CD8-positive, alpha-beta memory T cell (primary cell): ENCODE data around the gene MVB12B. TPM values are rescaled to one million over a fixed set of nuclear protein-coding genes. Genes with fewer than 3 reads are reported as not detected.

Source experiments
- CTCF ChIA-PET: fragments of 350-600 bp; sonication (Branson Sonifier 250); formaldehyde crosslinking; loops from one replicate; lab custom pipeline; 2021; ENCODE audit warnings: antibody characterized with exemption; lab: Charles Lee
- POLR2A ChIA-PET: fragments of 350-600 bp; sonication (Branson Sonifier 250); formaldehyde crosslinking; loops from one replicate; lab custom pipeline; 2021; ENCODE audit warnings: antibody characterized with exemption; lab: Charles Lee
- DNase-seq, 5 donors: peaks; one replicate each; pipeline versions ENCODE4 v3.0.0 to v3.0.0-alpha.2; 2020 to 2022; ENCODE audit warnings: mixed read lengths in 1 of 5
- H3K27ac ChIP-seq: one replicate; pipeline ENCODE4 v1.7.0; 2013; ENCODE audit warnings: low read depth, mild to moderate bottlenecking, low read length, moderate library complexity
- H3K27me3 ChIP-seq: 2 replicates; pipeline ENCODE4 v1.7.0; 2013; ENCODE audit warnings: low read length, mild to moderate bottlenecking; ENCODE audit not compliant: insufficient read depth, poor library complexity, severe bottlenecking
- H3K36me3 ChIP-seq: 2 replicates; pipeline ENCODE4 v1.7.0; 2013; ENCODE audit warnings: mild to moderate bottlenecking, low read length, moderate library complexity; ENCODE audit not compliant: insufficient read depth
- H3K4me1 ChIP-seq: 2 replicates; pipeline ENCODE4 v1.7.0; 2013; ENCODE audit warnings: mild to moderate bottlenecking, low read length, moderate library complexity; ENCODE audit not compliant: insufficient read depth
- H3K4me3 ChIP-seq: 2 replicates; pipeline ENCODE4 v1.7.0; 2013; ENCODE audit warnings: mild to moderate bottlenecking, low read length
- H3K9me3 ChIP-seq: 2 replicates; pipeline ENCODE4 v1.7.0; 2013; ENCODE audit warnings: mild to moderate bottlenecking, low read length
- H3K27ac Mint-ChIP-seq, 8 donors: one replicate each; pipeline ENCODE4 v1.8.0; 2020 to 2021; ENCODE audit warnings: mixed read lengths in 8 of 8, mild to moderate bottlenecking in 6 of 8, inconsistent platforms in 3 of 8, moderate library complexity in 3 of 8
- H3K27me3 Mint-ChIP-seq, 2 donors: one replicate each; pipeline ENCODE4 v1.8.0; 2020 to 2021; ENCODE audit warnings: mixed read lengths in 2 of 2, mild to moderate bottlenecking in 1 of 2, moderate library complexity in 1 of 2
- H3K36me3 Mint-ChIP-seq, 3 donors: one replicate each; pipeline ENCODE4 v1.8.0; 2020 to 2021; ENCODE audit warnings: mixed read lengths in 3 of 3, inconsistent platforms in 1 of 3, mild to moderate bottlenecking in 1 of 3
- H3K4me1 Mint-ChIP-seq, 3 donors: one replicate each; pipeline ENCODE4 v1.8.0; 2020 to 2021; ENCODE audit warnings: mixed read lengths in 3 of 3, inconsistent platforms in 1 of 3, mild to moderate bottlenecking in 1 of 3
- H3K4me3 Mint-ChIP-seq, 7 donors: one replicate each; pipeline ENCODE4 v1.8.0; 2020 to 2021; ENCODE audit warnings: mixed read lengths in 7 of 7, mild to moderate bottlenecking in 6 of 7, moderate library complexity in 4 of 7, inconsistent platforms in 2 of 7
- H3K9me3 Mint-ChIP-seq, 5 donors: one replicate each; pipeline ENCODE4 v1.8.0; 2020 to 2022; ENCODE audit warnings: mixed read lengths in 5 of 5, mild to moderate bottlenecking in 3 of 5, moderate library complexity in 2 of 5, inconsistent platforms in 1 of 5
- polyA plus RNA-seq: library from polyadenylated mRNA; unstranded; fragments of 300-500 nt; fragmentation: Illumina TruSeq; gene quantifications from one replicate; pipeline ENCODE4 v1.2.3, GENCODE V29; 2021
- total RNA-seq, 2 experiments: library from RNA; stranded (reverse); gene quantifications; one replicate each; pipeline ENCODE4 v1.2.3, GENCODE V29; 2021

MVB12B gene
- total and polyA plus RNA-seq, 3 experiments from 2014 or later = 11.0 to 13.1 (median 12.7) TPM

GRCh38 chr9:126499005-126499910 is 172.6 kb downstream of the MVB12B start:
- H3K4me1 Mint-ChIP-seq = peaks cover 8 to 30% (median 12%) of the 10 kb centered on the region in 3 donors
- Histone ChIP-seq H3K27ac (no peak overlapping the region), H3K36me3 (no peaks in the 10 kb centered on the region), H3K4me1 (peaks cover 9% of the 10 kb centered on the region), H3K4me3 (peak overlapping the region; percentile 37), H3K9me3 (no peaks in the 10 kb centered on the region), H3K27me3 (peaks cover 5% of the 10 kb centered on the region)
- H3K27me3 Mint-ChIP-seq = peaks cover 0 to 4% of the 10 kb centered on the region in 2 donors
- H3K9me3 Mint-ChIP-seq = no peaks in the 10 kb centered on the region
- peak overlapping the region in 3 of 7 donors; percentile 20 to 46 (median 39) for H3K4me3 Mint-ChIP-seq
- peak; percentile 26 to 51 (median 38) for DNase-seq
- ChIA-PET CTCF (interaction anchor here (0.6 to 13.9 kb wide), 33 partner anchors 8 to 216 kb away, joined by 3 to 204 read pairs (median 3); no protein-coding TSS in a partner anchor), POLR2A (no interaction called here)
- peak overlapping the region in 6 of 8 donors; percentile 9 to 73 (median 64) for H3K27ac Mint-ChIP-seq
- peaks cover 0 to 49% (median 0%) of the 10 kb centered on the region in 3 donors for H3K36me3 Mint-ChIP-seq

GRCh38 chr9:126499911-126500599 is 173.4 kb downstream of the MVB12B start:
- Histone ChIP-seq H3K9me3 (no peaks in the 10 kb centered on the region), H3K36me3 (no peaks in the 10 kb centered on the region), H3K4me3 (no peak overlapping the region), H3K4me1 (peaks cover 9% of the 10 kb centered on the region), H3K27ac (no peak overlapping the region), H3K27me3 (peaks cover 5% of the 10 kb centered on the region)
- ChIA-PET CTCF (interaction anchor here (0.7 to 13.9 kb wide), 18 partner anchors 8 to 1092 kb away, joined by 3 to 204 read pairs (median 4); no protein-coding TSS in a partner anchor), POLR2A (no interaction called here)
- DNase-seq = peak in 1 of 5 donors; percentile 39
- Mint-ChIP-seq H3K36me3 (peaks cover 0 to 53% (median 0%) of the 10 kb centered on the region in 3 donors), H3K9me3 (no peaks in the 10 kb centered on the region), H3K4me1 (peaks cover 8 to 30% (median 12%) of the 10 kb centered on the region in 3 donors), H3K4me3 (peak overlapping the region in 1 of 7 donors; percentile 25), H3K27ac (peak overlapping the region in 1 of 8 donors; percentile 21), H3K27me3 (peaks cover 0 to 4% of the 10 kb centered on the region in 2 donors)

GRCh38 chr9:126500600-126501382 is 174.2 kb downstream of the MVB12B start:
- CTCF ChIA-PET = interaction anchor here (0.7 to 13.9 kb wide), 13 partner anchors 8 to 1093 kb away, joined by 3 to 204 read pairs (median 5); no protein-coding TSS in a partner anchor
- H3K36me3 ChIP-seq = no peaks in the 10 kb centered on the region
- H3K27me3 ChIP-seq = peaks cover 5% of the 10 kb centered on the region
- H3K4me1 ChIP-seq = peaks cover 9% of the 10 kb centered on the region
- POLR2A ChIA-PET = no interaction called here
- peak; percentile 51 to 69 (median 54) for DNase-seq
- H3K36me3 Mint-ChIP-seq = peaks cover 0 to 53% (median 0%) of the 10 kb centered on the region in 3 donors
- H3K4me3 ChIP-seq = no peak overlapping the region
- H3K4me1 Mint-ChIP-seq = peaks cover 8 to 30% (median 12%) of the 10 kb centered on the region in 3 donors
- H3K27ac Mint-ChIP-seq = peak overlapping the region in 1 of 8 donors; percentile 68
- H3K27ac ChIP-seq = no peak overlapping the region
- H3K4me3 Mint-ChIP-seq = peak overlapping the region in 3 of 7 donors; percentile 21 to 41 (median 41)
- H3K9me3 ChIP-seq = no peaks in the 10 kb centered on the region
- peaks cover 0 to 2% of the 10 kb centered on the region in 2 donors for H3K27me3 Mint-ChIP-seq
- H3K9me3 Mint-ChIP-seq = no peaks in the 10 kb centered on the region

- H3K4me1 ChIP-seq = peaks cover 9% of the 10 kb centered on the region
- H3K27ac ChIP-seq = no peak overlapping the region
- DNase-seq = peak in 1 of 5 donors; percentile 40
- ChIA-PET POLR2A (no interaction called here), CTCF (interaction anchor here (0.7 to 13.9 kb wide), 10 partner anchors 9 to 1094 kb away, joined by 3 to 204 read pairs (median 5); no protein-coding TSS in a partner anchor)
- peaks cover 5% of the 10 kb centered on the region for H3K27me3 ChIP-seq
- Mint-ChIP-seq H3K27me3 (peaks cover 0 to 2% of the 10 kb centered on the region in 2 donors), H3K27ac (peak overlapping the region in 1 of 8 donors; percentile 68), H3K4me1 (peaks cover 8 to 30% (median 12%) of the 10 kb centered on the region in 3 donors), H3K36me3 (peaks cover 0 to 53% (median 0%) of the 10 kb centered on the region in 3 donors), H3K9me3 (no peaks in the 10 kb centered on the region), H3K4me3 (no peak overlapping the region)
- H3K9me3 ChIP-seq = no peaks in the 10 kb centered on the region
- no peak overlapping the region for H3K4me3 ChIP-seq
- no peaks in the 10 kb centered on the region for H3K36me3 ChIP-seq
Measured at GRCh38 chr9:126501383-126502331, 175.0 kb downstream of the MVB12B start.

- POLR2A ChIA-PET = no interaction called here
- H3K27me3 ChIP-seq = peaks cover 5% of the 10 kb centered on the region
- CTCF ChIA-PET = interaction anchor here (1.2 to 13.9 kb wide), 4 partner anchors 9 to 56 kb away, joined by 5 to 204 read pairs (median 28); no protein-coding TSS in a partner anchor
- Mint-ChIP-seq H3K27me3 (peaks cover 0 to 2% of the 10 kb centered on the region in 2 donors), H3K36me3 (peaks cover 0 to 46% (median 0%) of the 10 kb centered on the region in 3 donors), H3K4me3 (no peak overlapping the region), H3K27ac (peak overlapping the region in 1 of 8 donors; percentile 9), H3K4me1 (peaks cover 8 to 30% (median 12%) of the 10 kb centered on the region in 3 donors), H3K9me3 (no peaks in the 10 kb centered on the region)
- no peaks in the 10 kb centered on the region for H3K9me3 ChIP-seq
- peak in 1 of 5 donors; percentile 41 for DNase-seq
- peaks cover 9% of the 10 kb centered on the region for H3K4me1 ChIP-seq
- H3K4me3 ChIP-seq = no peak overlapping the region
- no peaks in the 10 kb centered on the region for H3K36me3 ChIP-seq
- H3K27ac ChIP-seq = no peak overlapping the region
Measured at GRCh38 chr9:126502417-126503332, 176.0 kb downstream of the MVB12B start.
